GM12891 (cell line): Measurements from ENCODE around the gene MAGOH.
A peak's percentile ranks its signal among the peaks of the same experiment; 100 is the strongest.
"Not testable (repeated sequence)": the region's sequence is repeated elsewhere in the genome, so short reads cannot be mapped to it uniquely, and the experiment has no call there.

Experiments used
- DNase-seq: peaks from one replicate; pipeline ENCODE4 v3.0.0; 2011; ENCODE audit warnings: low spot score; ENCODE audit not compliant: insufficient read length
- FAIRE-seq: peaks from 2 replicates; lab custom pipeline; 2011; peaks lifted over from hg19 to GRCh38; lab: Jason Lieb, UNC
- PAX5 ChIP-seq: IDR thresholded peaks from 2 replicates; pipeline ENCODE4 v1.6.1; 2011; ENCODE audit warnings: low read length, moderate library complexity, mild to moderate bottlenecking; ENCODE audit not compliant: insufficient read depth, severe bottlenecking
- POLR2A ChIP-seq: IDR thresholded peaks from 2 replicates; pipeline ENCODE4 v1.6.1; 2011; ENCODE audit warnings: low read depth, low read length, control low read depth
- POLR2AphosphoS5 ChIP-seq: IDR thresholded peaks from 2 replicates; pipeline ENCODE4 v1.6.1; 2011; ENCODE audit warnings: low read depth, low read length, control low read depth
- POU2F2 ChIP-seq: IDR thresholded peaks from 2 replicates; pipeline ENCODE4 v1.6.1; 2011; ENCODE audit warnings: low read depth, mild to moderate bottlenecking, control low read depth, low read length, moderate library complexity
- SPI1 ChIP-seq: IDR thresholded peaks from 2 replicates; pipeline ENCODE4 v1.6.1; 2011; ENCODE audit warnings: low read depth, low read length, control low read depth
- TAF1 ChIP-seq: IDR thresholded peaks from 2 replicates; pipeline ENCODE4 v1.6.1; 2011; ENCODE audit warnings: low read depth, low read length, control low read depth

The MAGOH gene

GRCh38 chr1:53207726-53208125 lies 30.6 kb downstream of the MAGOH start:
- FAIRE-seq (no peak), DNase-seq (no peak)
- TF ChIP-seq POLR2A (no peak), SPI1 (no peak), PAX5 (no peak), POU2F2 (no peak), TAF1 (no peak), POLR2AphosphoS5 (no peak)

GRCh38 chr1:53206735-53207379 lies 31.5 kb downstream of the MAGOH start:
- DNase-seq = no peak
- FAIRE-seq = no peak
- TF ChIP-seq POLR2AphosphoS5 (no peak), TAF1 (no peak), POU2F2 (no peak), PAX5 (no peak), SPI1 (no peak), POLR2A (no peak)

GRCh38 chr1:53206083-53206685 lies 32.1 kb downstream of the MAGOH start:
- FAIRE-seq, DNase-seq: not testable (repeated sequence)

- not testable (repeated sequence) for DNase-seq, FAIRE-seq
These were observed 32.8 kb downstream of the MAGOH start for GRCh38 chr1:53205496-53205895.

- DNase-seq = no peak
- no peak for TF ChIP-seq POLR2AphosphoS5
- no peak for TF ChIP-seq POU2F2
- TF ChIP-seq TAF1 = no peak
- no peak for FAIRE-seq
These were observed 34.9 kb downstream of the MAGOH start for GRCh38 chr1:53203466-53203865.

- FAIRE-seq = no peak
- no peak for DNase-seq
- TF ChIP-seq POLR2AphosphoS5 (no peak), PAX5 (no peak), POU2F2 (no peak), SPI1 (no peak), POLR2A (no peak), TAF1 (no peak)
These were observed 40.1 kb downstream of the MAGOH start for GRCh38 chr1:53198241-53198651.

- FAIRE-seq (no peak), DNase-seq (no peak)
- no peak for TF ChIP-seq TAF1
- no peak for TF ChIP-seq POU2F2
- TF ChIP-seq POLR2A = no peak
- TF ChIP-seq SPI1 = no peak
- TF ChIP-seq POLR2AphosphoS5 = no peak
- TF ChIP-seq PAX5 = no peak
These were observed 40.8 kb downstream of the MAGOH start for GRCh38 chr1:53197291-53198200.

- peak; percentile 90 for FAIRE-seq
- TF ChIP-seq POLR2A = peak; percentile 88
- no peak for TF ChIP-seq POU2F2
- peak; percentile 81 for TF ChIP-seq TAF1
- TF ChIP-seq PAX5 = no peak
- TF ChIP-seq POLR2AphosphoS5 = peak; percentile 92
- TF ChIP-seq SPI1 = peak; percentile 14; the same call in 1 of the 2 replicates
These were observed 41.6 kb downstream of the MAGOH start, which contains the start of gene CPT2 for GRCh38 chr1:53196485-53197290. Gene CPT2, plus strand, starts transcription at chr1:53196824. Its CDS starts 120 bp downstream, at chr1:53196944.

GRCh38 chr1:53196017-53196484 lies 42.3 kb downstream of the MAGOH start:
- TF ChIP-seq POU2F2 (no peak), POLR2A (no peak), PAX5 (no peak), TAF1 (no peak), POLR2AphosphoS5 (no peak), SPI1 (no peak)
- peak; percentile 23 for FAIRE-seq
- DNase-seq = no peak

More at GRCh38 chr1:53196485-53197290, 41.6 kb downstream of the MAGOH start, which contains the start of gene CPT2:
- DNase-seq = peak; percentile 96
